Stimulated activated CD4-positive, alpha-beta T cell treated with anti-CD3 and anti-CD28 coated beads, Interleukin-2, amount 100 ng/mL, for 4 hours (primary cell): ENCODE data around the gene PKP4.

Source experiments
- DNase-seq: peaks from one replicate; pipeline ENCODE4 v3.0.0-alpha.2; 2020; ENCODE audit warnings: low read depth

The PKP4 gene

DNA sequence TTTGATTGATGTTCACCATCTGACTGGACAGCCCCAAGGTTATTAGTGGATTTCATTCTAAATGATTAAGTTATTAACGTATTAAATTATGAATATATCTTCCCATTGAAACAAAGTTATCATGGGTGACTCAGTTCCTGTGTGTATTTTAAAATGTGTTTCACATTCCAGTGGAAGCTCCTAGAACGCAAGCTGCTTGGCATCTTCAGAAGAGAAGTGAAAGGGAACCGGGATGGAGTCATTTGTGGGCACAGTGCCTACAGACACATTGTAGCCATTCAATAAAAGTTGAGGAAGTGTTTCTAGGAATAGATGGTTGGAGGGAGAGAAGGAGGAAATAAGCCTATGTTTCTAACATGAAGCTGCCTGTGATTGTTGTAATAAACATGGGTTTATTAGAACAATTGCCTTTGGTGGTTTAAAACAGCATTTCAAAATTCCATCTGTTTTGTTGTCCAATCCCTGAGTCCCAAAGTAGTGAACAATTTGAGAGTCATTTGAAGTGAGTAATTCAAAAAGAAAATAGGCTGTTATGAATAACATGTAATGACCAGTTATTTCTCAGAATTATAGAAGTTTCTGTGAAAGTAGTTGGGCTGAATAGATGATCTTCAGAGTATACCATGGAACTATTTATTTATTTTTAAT lies 143.5 kb downstream of the PKP4 start:
- DNase-seq: no peak

DNA sequence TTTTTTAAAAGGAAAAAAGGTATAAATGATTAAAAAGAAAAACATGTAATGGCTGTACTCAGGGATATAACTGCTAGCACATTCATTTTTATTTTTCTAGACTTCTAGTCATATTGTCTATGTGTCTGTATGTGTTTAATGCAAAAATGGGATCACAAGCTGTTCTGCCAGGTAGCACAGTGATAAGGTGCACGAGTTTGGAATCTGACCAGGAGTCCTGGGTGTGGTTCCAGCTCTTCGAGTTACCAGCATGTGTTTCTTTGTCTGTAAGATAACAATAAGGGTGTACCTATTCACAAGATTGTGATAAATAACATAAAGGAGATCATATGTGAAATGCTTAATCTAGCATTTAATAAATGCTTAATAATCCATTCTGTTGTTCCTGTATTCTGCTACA lies 145.3 kb downstream of the PKP4 start:
- DNase-seq: no peak

DNA sequence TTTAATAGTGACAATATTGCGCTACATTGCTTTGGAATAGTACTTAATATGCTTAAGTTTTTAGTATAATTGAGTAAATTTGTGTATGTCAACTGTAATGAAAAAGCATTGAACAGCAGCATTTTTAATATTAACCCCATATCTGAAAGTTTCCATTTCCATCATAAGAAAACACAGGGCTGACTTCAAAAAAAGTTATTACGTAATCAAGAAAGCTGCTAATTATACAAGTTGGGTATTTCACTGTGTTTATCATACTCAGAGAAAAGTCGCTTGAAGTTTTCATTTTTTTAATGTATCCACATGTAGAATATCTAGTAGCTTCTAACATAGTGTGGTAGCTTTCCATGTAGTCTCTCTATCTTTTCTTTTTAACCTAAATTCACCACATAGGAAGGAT lies 146.5 kb downstream of the PKP4 start:
- DNase-seq: no peak

DNA sequence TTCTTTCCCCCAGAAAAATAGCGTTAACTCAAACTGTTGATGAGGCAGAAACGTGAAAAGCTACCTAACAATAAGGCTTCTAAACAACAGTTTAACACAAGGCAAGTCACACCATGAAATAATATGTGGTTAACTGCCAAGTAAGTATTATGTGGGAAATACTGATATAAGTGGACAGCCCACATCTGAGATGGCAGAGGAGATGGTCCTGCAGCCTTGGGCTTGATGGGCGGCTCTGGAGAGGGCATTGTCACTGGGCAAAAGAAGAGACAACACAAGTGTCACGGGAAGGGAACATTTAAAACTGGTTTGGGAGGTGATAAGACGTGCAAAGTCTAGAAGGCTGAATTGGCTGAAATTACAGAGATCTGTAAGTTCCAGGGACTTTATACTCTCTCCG lies 147.2 kb downstream of the PKP4 start:
- DNase-seq: no peak

DNA sequence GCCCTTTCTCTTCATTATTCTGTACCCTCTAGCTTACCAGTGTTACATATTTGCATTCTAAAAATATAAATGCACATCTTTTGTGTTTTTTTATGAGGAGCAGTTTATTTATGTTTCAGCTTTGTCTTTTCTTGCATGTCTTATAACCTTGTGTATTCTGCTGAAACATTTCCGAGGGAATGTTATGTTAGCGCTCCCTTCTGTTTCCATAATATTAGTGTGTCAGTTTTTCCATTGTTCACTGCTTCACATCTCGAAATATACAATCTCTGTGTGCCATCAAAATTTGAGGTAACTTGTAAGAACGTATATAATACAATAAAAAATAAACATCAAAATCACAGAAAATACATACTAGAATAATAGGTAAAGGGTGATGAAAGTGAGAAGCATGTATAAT lies 153.3 kb downstream of the PKP4 start:
- DNase-seq: no peak

DNA sequence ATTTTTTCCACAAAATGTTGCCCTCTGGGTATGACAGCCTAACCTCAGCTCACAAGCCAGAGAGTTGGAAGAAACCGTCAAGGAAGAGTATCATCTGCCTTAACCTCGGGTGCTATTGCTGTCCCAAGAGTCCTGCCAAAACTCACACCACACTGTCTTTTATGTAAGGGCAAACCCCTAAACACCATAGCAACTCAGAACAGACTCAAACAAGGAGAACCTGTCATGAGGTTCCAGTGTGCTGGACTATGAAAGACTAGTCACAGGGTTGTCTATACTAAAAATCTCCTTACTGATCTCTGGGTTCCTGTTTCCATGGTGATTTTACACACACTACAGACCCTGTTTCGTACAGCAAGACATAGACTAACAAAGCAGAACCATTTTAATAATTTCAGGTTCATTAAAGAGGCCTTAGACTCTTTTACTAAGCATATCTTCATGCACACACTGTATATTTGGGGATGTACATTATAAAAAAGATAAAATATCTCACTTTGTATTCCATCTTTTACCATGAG lies 159.8 kb downstream of the PKP4 start:
- no peak for DNase-seq

DNA sequence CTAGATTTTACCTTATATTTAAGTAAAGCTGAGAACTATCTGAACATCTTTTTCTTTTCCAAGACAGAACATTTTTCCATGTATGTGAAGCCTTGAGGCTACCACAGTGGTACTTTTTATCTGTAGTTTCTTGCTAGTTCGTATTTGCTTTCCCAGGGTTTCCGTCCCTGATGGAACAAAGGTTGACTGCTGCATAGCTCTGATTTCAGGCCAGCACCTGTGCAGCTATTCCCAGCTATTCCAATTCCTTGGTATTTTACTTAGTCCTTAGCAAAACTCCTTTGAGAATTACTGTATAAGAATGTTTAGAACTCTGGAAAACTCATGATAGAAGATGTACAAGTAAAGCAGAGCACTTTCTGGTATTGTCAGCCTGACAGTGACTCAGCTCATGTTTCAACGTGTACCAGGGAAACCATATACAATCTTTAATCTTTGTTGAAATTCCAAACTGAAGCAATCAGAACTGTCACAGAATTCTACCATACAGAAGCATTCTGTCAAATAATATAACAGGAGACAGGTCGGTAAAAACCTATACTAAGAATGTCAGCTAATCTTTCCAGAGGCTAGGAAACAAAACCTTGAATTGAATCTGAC lies 162.2 kb downstream of the PKP4 start:
- DNase-seq: no peak

DNA sequence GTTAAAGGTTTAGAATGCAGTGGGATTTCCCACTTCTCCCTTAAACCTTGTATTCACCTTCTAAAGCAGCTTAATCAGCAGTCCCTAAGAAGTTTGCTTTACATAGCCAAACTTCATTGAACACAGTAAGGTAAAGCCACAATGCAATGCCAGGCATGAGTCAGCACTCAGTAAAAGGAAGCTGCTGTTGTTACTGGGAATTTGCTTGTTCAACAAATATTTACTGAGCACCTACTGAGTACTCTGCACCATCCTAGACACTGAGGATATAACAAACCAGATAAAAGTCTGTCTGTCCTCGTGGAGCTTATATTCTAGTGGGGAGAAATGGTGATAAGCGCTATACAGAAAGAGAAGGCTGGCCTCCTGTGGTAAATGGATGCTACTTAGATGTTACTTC lies 162.7 kb downstream of the PKP4 start:
- no peak for DNase-seq

DNA sequence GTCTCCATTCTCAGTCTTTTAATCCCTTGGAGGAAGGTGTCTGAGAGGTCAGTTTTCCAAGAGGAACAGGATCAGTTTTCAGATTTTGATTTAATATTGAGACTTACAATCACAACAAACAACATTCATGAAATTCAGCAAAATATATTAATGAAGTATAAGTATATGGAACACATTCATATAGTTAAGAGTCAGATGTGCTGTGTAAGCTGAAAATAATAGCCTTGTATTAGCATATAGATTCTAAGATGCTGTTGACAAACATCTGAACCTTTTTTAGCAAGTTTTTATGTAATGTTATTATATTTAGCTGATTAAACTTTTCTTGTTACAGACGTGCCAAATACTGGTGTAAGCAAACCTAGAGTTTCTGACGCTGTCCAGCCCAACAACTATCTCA lies 163.9 kb downstream of the PKP4 start:
- DNase-seq: no peak

DNA sequence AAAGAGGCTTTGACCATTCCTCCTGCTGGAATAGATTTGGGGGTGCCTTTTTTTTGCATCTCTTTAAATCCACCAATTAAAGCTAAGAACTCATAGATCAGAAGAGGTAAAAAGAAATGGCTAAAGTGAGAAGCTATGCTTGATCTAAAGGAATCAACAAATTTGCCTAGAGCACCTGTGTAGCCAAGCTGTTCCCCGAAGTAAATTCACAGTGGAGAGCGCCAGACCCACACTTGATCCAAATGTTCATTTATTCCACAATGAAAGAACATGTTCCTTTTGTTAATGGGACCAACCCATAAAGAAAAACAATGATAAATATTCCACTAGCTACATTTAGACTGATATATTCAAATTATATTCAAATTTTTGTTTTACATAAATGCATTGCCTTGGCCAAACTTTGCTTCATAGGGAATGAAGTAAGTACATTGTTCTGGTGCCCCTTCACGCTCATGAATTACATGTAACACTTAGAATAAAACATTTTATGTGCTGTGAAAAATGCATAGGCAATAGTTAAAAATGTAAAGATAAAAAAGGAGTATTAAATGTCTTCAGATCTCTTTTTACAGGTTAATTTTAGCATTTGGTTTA lies 167.4 kb downstream of the PKP4 start:
- DNase-seq: no peak

DNA sequence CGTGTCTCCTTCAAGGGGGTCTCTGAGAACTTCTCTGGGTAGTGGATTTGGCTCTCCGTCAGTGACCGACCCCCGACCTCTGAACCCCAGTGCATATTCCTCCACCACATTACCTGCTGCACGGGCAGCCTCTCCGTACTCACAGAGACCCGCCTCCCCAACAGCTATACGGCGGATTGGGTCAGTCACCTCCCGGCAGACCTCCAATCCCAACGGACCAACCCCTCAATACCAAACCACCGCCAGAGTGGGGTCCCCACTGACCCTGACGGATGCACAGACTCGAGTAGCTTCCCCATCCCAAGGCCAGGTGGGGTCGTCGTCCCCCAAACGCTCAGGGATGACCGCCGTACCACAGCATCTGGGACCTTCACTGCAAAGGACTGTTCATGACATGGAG lies 168.2 kb downstream of the PKP4 start:
- no peak for DNase-seq

DNA sequence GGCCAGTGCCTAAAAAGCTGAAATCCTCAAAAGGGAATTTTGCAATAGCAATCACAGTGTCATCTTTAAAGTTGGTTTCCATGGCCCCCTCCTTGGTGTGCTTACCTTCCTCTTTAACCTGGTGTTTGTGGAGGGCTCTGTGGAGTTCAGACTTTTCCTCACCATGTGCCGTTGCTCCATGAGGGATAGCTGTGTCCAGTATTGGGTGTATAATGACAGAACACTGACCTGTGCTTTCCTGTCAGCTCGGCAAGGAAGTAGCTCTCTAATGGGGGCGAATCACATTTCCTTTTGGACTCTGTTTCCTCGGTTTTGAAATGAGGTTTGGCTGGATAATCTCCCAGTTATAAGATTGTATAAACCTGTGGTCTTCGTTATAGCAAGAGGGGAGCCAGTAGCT lies 172.4 kb downstream of the PKP4 start:
- DNase-seq: no peak

DNA sequence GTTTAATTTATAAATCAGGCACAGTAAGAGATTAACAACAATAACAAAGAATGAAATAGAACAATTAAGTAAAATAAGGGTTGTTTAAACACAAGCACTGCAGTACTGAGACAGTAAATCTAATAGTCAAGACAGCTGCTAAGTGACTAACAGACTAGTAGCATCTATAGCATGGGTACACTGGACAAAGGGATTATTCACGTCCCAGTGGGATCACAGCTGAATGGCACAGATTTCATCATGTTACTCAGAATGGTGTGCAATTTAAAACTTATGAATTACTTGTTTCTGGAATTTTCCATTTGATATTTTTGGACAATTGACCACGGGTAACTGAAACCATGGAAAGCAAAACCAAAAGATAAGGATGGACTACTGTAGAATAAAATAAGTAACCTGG lies 176.5 kb downstream of the PKP4 start:
- no peak for DNase-seq

DNA sequence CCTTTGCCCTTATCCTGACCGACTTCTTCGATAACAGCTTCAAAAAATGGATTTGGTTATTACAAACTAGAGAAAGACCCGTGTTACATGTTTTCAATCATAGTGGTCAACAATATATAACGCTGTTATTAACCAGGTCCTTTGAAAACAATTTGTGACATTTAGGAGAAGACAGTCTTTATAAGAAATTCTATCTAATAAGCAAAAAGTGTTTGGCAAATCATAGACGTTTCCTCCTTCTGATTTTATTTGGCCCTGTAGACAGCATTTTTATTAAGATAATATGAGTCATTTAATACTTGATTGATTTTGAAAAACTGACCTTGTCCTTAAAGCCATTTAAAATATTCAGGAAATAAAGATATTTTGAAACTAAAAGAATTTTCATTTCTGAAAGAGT lies 177.9 kb downstream of the PKP4 start:
- no peak for DNase-seq

DNA sequence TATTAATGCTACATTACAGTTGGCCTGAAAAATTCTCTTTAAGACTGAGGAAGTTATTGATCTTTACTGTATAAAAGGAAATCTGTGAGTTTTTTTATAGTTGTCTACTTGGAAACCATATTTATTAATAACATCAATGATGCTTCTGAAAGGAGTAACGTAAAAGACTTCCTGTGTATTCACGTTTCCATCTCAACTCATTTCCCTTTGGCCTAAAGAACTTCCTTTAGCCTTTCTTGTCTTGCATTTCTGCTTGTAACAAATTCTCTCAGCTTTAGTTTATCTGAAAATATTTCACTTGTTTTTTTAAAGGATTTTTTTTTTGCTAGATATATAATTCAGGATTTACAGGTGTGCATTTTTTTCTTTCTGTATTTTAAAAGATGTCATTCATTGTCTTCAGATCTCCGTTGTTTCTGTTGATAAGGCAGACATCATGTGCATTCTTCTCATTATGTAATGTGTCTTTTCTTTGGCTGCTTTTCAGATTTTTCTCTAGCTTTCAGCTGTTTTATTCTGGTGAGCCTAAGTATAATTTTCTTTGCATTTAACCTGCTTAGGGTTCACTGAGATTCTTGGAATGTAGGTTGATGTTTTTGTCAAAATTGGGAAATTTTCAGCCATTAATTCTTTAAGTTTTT lies 179.3 kb downstream of the PKP4 start:
- DNase-seq: no peak

DNA sequence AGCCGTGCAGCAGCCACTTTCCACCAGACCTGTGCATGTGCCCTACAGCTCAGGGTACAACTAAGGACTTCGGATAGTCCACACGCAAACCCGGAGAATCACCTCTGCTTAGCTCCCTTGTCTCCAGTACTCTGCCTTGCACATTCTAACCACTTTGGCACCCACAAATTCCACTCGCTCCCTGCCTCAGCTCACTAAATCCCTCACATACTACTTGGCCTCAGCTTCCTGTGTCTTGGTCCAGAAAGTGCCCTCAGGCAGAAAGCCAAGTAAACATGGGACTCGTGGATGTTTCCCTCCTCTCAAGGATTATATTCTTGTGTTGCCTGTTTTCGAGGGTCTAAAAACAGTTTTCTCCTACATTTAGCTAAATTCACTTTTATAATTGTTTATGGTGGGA lies 180.6 kb downstream of the PKP4 start:
- DNase-seq: no peak

DNA sequence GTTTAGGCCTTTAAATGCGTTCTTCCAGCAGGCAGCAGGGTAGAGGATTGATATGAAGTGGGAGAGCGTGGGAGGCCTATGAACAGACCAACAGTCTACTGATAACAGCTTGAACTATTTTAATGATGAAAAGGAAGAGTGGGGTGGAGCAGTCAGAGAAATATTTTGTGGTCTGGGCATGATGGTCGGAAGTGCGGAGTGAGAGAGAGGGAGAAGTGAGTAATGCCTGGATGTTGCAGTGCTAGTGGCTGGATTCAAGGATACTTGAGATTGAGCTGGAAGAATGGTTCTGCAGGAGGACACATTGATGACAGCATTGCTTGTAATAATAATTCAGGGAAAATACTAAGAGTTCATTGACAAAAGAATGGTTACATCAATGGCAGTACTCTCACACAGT lies 187.4 kb downstream of the PKP4 start:
- no peak for DNase-seq

DNA sequence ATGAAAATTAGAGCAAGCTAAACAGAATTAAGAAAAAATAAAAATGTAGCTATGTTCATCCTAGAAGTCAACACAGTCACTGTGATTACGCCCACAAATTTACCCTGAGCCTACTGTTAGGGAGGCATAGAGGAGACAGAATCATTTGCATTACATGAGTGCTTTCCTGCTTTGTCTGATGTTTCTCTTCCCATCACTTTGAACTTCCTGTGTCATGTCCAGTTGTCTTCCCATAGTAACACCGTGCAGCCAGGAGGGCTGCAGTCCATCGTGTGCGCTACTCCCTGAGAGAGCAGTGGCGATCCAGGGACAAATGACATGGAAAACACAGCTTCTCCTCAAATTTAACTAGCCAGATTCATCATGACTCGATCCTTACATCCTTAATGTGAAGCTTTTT lies 188.5 kb downstream of the PKP4 start:
- no peak for DNase-seq

DNA sequence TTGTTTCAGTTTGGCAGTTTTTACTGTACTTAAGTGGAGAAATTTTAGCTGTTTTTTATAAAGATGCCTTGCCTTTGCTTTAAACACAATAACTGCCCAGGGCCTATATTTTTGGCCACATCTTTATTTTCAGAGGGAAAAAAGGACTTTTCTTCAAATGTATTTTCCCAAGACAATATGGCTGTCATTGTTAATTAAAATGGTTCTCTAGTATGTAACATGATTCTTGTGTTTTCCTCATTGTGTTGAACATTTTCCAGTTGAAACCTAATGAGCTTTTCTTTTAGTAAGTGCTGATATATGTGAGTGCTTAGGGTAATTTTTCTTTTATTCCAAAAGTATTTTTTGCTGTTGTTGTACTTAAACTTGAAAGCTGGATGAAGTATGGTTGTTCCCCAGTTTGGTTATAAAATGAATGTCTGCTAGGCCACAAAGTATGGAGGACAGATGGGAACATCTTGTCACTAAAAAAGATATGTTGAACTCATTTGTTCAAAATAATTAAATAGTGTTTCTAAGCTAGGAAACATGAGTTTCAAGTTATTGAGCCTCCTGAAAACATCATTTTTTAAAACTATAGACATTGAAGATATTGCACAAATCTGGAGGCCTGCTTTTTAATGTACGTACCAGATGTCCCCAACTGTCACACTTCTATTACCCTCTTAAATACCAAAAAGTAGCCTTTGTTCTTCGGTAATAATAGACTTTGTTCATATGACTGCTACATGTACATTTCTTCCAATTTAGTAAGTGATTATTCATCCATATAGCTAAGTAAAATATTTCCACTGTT lies 190.9 kb downstream of the PKP4 start:
- DNase-seq: no peak

DNA sequence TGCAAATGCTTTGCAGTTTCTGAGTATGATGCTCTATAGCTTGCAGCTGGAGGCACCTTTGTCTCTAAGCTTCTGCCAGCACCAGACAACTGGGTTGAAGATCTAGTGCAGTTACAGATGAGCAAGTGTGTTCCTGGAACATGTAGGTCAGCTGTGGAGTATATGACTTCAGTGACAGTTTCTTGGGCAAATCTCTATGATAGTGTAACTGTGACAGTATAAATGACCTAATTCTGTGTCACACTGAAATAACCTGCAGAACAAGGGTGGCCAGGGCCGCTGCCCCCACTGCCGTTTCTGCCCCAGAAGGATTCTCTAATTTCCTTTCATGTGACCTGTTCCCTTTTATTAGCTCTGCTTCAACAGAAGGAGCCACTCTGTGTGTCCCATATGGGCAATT lies 193.1 kb downstream of the PKP4 start:
- no peak for DNase-seq

DNA sequence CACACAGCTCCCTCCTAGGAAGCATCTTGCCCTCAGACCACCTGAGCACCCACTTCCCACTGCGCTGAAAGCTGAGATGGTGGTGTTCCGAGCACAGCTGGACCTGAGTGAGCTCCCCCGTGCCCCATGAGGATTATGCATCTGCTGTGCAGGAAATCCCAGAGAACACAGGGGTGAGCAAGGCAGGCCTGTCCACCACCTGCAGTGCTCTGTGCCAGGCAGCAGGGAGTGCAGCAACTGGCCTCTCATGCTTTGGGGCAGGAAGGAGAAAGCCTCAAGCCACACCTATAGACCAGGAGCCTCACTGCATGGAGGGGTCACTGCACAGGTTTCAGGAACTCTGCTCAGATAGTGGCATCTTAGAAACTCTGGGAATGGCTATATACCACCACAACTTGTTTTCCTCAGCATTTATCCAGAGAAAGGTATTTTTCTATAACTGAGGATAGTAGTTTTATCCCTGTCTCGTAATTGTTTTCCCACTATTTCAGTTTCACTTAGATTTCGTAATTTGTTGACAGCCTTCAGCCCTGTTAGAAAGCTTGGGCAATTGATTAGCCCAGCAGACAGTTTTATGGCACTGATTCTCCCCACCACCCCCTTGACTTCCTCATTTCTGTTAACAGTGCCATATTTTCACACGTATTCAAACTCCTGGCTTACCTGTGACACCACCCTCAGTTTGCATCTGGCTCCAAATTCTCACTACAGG lies 194.1 kb downstream of the PKP4 start:
- no peak for DNase-seq
